GM19438 (cell line): Measurements from ENCODE around the gene TCF7L1.
"Not testable (repeated sequence)": the region's sequence is repeated elsewhere in the genome, so short reads cannot be mapped to it uniquely, and the experiment has no call there.

Source experiments
- ATAC-seq: cut with Tn5 transposase; IDR thresholded peaks from one replicate; pipeline ENCODE4 v1.9.1; 2021; ENCODE audit warnings: low read depth; ENCODE audit not compliant: unreplicated experiment

Gene TCF7L1

DNA sequence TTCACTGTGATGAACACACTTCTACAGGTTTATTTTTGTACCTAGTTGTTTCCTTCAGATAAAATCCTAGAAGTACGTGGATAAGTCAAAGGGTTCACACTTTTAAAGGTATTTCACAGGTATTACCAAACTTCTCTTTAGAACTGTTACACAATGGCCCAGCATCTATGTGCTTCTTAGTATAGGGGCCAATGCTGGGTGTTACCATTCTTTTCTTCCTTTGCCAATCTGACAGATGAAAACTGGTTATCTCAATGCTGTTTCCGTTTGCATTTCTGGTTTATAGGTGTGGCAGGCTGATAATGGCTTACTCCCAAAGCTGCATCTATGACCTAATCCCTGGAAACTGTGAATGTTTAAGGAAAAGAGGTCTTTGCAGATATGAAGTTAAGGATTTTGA, 2.8 kb upstream of the TCF7L1 start:
- ATAC-seq, result no peak

DNA sequence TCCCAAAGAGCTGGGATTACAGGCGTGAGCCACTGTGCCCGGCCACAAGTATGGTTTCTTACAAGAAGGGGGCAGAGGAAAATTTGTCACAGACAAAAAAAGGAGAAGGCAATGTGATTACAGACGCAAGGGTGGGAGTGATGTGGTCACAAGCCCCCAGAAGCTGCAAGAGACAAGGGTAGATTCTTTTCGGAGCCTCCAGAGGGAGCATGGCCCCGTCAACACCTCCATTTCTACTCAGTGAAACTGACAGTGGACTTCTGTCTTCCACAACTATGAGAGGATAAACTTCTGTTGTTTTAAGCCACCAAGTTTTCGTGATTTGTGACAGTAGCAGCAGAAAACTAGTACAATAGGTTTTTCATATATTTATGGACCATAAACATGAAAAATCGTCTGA, 2.1 kb upstream of the TCF7L1 start:
- ATAC-seq, result no peak

DNA sequence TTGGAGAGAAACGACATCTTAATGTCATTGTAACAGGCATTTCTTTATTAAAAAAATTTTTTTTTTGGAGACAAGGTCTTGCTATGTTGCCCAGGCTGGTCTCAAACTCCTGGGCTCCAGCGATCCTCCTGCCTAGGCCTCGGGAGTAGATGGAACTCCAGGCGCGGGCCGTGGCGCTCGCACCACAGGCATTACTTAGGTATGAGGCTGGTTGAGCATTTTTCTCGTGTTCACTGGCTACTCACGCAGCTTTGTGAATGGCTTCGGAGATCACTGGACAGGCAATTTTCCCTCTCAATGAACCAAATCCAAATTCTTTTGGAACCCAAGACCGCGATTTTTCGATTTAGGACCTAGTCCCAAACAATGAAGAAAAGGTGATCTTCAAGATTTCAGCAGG, 795 bp upstream of the TCF7L1 start:
- ATAC-seq, result no peak

DNA sequence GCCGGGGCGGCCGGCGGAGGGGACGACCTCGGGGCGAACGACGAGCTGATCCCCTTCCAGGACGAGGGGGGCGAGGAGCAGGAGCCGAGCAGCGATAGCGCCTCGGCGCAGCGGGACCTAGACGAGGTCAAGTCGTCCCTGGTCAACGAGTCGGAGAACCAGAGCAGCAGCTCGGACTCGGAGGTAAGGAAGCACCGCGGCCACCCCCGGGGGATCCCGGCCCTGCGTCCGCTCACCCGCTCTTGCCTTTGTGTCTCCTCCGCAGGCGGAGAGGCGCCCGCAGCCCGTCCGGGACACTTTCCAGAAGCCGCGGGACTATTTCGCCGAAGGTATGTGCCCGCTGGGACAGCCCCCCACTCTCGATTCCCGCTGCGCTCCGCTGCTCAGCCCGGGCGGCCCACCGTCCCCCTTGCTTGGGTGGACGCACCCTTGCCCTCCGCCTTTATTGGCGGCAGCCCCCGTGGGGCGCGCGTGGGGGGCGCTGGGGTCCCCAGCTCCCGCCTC, 611 bp downstream of the TCF7L1 start:
- ATAC-seq, result no peak

DNA sequence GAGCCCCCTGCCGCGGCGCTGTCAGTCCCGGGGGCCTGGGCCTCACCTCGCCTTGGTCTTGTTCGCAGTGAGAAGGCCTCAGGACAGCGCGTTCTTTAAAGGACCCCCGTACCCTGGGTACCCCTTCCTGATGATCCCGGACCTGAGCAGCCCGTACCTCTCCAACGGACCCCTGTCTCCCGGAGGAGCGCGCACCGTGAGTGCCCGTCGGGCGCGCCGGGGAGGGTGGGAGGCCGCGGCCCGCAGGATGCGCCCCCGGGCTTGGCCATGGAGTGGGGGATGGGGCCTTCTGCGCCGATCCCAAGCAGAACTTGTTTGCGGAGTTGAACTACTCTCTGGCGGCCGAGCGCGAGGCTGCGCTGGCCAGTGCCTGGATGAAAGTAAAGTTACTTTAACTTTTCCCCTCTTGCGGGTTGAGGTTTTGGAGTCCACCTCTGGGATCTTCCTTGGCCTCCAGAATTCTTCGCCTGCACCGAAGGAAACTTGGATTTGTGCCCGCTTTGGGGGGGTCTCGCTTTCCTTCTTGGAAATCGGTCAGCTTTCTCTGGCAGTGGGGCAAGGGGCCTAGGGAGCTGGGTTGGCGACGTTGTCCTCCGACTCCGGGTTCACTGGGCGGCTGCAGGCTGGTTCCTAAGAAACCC, 1.2 kb downstream of the TCF7L1 start:
- ATAC-seq, result no peak

DNA sequence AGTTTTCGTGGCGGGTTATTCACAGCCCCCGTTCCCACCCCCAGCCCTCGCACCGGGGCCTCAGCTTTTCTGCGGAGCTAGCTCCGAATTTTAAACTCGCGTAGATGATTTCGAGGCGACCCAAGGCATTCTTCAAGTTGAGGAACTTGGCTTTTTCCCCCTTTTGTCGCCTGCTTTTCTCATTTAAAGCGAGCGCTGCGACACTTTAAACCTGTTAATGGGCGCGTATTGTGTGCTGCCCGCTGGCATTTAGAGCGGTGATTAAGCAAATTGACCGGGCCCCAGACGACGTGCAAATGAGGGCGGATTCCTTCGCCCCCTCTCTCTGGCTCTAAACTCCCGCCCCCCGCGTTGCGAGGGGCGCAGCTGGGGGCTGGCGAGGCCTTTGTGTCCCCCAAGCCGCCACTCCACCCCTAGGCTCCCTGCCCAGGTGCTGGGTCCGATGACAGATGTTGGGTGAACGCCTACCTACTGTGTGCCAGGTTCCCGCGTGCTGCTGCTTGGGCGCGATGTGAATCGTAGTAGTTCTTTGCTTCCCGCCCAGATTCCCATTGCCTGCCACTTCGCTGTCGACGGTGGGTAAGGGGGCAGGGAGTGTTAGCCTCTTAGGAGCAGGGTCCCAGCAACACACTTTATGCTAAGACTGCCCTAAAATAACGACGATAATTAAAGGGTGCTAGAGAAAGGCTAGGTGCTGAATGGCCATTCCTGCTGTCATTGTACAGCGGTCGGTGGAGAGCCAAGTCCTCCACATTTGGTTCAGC, 1.9 kb downstream of the TCF7L1 start:
- no peak for ATAC-seq

DNA sequence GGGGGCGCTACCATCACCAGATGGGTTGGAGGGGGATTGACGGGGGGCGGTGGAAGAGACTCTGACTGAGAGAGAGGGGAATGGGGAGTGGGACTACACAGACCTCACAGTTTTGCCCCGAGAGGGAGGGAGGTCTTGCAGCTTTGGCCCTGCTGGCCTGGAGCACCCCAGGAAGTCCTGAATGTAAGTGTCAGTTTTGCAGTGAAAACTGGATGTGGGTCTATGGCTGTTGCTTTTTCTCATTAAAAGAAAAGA, 2.4 kb downstream of the TCF7L1 start:
- no peak for ATAC-seq

DNA sequence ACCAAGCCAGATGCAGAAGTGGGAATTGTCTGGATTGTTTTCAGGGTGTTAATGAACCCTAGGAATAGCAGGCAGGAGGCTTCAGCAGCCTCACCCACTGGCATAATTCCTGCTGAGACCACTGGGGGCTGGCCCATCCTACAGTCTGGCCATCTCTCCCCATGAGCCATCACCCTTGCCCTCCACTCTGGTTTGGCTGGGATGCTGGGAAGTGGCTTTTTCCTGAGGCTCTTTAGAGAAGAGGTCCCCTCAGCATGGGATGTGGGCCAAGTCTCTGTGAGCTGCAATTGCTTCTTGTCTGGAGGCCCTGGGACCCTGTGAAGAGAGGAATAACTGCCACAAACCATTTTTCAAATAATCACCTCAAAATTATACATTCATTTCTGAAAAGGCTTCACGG, 4.0 kb downstream of the TCF7L1 start:
- ATAC-seq, result no peak

DNA sequence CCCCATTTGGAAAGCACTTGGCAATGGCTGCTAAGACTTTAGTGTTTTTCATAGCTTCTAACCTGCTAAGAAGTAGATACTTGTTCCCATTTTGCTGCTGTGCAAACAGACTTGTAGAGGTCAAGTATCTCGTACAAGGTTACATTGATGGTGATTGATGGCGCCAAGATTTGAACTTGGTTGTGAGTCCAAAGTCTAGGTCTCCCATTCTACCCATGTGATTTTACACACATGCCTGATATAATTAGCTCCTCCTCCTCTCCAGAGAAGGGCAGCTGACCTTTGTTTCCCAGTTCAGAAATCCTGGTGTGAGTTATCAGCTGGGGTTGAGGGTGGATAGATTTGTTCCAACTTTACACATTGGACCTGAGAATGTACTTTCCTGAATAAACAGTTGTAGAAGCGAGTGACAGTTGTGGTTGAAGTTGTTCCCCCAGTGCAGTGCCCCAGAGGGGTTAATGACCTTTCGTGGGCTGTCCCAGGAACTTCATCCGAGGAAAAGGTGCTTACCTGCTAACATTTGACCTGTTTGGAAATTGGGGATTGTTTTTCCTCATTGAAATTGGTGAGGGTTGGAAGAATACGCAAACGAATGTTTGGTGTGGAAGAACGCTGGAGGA, 10.4 kb downstream of the TCF7L1 start:
- ATAC-seq, result no peak

DNA sequence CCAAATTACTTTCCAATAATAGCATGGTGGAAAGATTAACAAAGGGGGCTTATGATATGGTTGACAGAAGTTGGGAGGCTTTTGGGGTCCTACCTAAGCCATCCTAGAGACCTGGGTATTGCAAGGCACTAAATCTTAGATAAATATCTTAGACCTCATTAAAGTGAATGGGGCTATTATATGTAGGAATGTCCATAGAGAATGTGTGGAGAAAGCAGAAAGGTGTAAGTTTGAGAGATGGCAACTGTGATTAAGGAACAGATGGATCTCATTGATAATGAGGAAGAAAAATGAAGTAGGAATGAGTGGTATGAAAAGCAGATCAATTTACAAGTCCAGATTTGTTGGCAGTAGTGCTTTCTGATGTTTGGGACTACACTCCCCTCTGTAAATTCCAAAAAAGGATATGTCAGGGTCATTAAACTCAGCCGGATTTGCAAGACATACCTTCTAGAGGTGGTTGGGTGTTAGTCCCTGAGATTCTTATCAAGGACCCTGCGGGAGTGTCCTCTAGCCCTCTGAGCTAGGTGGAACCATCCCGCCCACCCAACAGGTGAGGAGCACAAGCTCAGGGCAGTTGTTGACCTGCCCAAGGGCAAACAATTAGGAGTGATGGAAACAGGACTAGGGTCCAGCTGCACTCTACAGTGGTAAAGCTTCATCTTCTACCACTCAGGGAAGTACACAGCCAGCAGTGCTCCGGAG, 12.1 kb downstream of the TCF7L1 start:
- no peak for ATAC-seq

DNA sequence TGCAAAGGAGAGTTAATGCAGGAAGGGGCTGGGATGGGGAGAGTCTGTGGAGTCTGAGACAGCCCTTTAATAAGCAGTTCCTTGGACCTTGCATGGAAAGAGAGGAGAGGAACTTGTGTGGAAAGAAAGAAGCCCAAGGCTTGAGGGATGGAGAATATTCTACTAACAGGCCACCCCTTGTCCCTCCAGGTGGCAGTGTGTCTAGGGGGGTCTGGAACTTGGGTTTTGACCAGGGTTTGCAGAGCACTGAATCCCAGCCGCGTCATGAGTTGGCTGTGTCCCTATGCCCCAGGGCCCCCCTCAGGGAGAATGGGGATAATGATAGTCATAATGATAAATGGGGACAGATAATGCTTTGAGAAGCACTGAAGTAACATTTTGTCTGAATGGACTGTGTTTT, 15.0 kb downstream of the TCF7L1 start:
- ATAC-seq, result no peak

DNA sequence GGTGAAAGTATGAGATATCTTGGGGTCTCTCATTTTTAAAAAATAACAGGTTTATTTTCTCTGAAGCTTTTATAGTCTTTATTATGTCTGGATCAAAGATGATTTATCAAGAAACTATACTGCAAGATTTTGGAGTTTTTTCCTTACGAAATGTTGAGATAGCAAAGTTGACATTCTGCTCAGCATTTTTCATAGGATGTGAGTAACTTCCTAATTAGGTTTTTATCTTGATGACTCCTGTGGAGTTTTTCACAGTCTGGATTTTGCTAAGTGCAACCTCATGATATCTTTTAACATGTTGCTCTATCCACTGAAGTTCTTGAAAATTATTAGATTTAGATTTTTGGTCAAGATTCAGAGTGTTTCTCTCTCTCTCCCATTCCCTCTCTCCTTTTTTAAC, 17.8 kb downstream of the TCF7L1 start:
- no peak for ATAC-seq

DNA sequence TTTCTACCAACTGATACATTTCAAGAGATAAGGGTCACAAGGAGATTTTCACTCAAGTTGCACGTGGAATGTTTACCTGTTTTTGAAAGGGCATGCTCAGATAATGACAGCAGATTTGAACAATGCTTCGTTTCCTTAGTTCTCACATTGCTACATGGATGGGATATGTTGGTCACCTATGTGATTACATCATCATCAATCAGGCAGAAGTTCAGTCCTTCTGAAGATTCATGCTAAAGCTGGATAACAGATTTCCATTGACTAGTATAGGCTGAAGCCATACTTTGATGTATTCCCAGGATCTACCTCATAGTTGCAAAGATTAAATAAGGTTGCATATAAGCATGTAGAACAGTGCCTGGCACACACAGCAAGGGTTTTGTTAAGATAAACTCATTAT, 19.7 kb downstream of the TCF7L1 start:
- ATAC-seq, result no peak

DNA sequence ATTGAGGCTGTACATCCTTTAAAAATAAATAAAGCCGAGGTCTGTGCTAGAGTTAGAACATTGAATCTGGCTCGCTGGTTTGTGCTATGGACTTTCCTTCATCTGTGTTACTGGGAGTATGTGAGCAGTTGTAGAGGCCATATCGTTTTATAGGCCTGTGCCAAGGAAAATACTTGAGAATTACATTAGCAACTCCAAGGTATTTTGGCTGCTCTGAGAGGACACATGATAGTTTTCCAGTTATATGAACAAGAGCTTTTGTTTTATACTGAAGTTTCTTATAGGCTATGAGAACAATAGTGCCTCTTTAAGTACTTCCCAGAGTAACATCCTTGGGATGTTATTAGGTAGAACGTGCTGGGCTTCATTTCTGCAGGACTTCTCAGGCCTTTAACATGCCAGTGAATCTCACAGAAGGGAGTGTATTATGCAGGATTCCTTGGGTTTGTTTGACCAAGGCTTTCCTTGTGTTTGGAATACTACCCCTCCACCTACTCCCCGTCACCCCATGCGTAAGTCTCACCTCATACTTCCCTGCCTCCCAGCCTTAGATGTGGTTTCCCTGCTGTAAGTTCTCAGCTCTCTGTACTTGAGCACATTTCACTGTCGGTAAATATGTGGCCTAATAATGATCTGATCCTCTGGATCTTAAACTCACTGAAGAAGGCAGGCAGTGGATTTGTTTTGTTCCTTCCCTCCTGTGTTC, 21.0 kb downstream of the TCF7L1 start:
- no peak for ATAC-seq

DNA sequence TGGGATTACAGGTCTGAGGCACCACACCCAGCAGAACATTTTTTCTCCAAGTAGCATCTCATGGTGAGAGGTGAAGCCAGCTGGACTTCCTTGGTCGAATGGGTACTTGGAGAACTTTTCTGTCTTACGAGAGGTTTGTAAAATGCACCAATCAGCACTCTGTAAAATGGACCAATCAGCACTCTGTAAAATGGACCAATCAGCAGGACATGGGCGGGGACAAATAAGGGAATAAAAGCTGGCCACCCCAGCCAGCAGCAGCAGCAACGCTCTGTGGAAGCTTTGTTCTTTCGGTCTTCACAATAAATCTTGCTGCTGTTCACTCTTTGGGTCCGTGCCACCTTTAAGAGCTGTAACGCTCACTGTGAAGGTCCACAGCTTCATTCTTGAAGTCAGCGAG, 21.9 kb downstream of the TCF7L1 start:
- not testable (repeated sequence) for ATAC-seq

DNA sequence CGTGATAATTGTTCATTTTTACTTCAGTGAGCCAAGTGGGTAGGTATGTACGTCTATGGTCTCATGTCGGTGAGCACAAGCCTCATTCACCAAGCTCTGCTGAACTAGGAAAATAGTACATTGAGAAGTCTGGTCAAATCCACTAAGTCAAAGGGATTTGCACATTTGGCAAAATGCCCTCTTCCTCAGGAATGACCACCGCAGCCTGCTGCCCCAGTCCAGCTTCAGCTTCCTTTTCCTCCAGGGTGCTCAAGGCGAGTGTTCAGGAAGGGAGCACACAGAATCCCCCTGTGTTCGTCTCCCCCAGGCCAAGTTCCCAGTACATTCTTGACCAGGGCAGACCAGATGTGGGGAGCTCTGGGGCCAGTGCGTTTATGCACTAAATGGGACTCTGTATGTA, 23.0 kb downstream of the TCF7L1 start:
- no peak for ATAC-seq

DNA sequence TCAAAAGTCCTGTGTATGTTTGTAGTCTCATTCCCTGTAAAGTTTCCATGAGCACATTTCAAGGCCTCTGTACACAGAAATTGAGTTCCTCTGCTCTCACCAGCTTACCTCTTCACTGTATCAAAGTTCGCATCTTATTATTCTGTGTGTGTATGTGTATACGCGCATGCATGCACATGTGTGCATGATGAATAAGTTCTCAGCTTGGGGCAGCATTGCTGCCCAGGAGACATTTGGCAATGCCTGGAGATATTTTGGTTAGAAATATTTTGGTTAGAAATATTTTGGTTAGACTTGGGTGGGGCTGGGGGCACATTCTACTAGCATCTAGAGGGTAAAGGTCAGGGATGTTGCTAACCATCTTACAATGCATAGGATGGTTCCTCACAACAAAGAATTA, 23.4 kb downstream of the TCF7L1 start:
- no peak for ATAC-seq

DNA sequence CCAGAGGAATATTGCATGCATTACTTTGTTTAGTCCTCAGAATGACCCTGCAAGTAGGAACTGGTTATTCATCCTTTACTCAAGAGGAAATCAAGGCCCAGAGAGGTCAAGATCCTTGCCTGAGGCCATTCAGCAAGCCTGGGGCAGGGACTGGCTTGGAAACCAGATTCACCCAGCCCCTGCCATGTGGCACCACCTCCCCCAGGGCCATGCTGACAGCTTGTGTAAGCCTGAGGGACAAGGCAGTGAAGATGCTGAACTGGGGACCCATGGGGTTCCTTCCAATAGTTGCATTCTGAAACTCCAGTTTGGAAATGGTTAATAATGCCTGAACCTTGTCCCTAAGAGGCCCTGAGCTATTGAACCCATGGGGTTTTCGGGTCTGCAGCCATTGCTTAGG, 24.2 kb downstream of the TCF7L1 start:
- ATAC-seq, result no peak

DNA sequence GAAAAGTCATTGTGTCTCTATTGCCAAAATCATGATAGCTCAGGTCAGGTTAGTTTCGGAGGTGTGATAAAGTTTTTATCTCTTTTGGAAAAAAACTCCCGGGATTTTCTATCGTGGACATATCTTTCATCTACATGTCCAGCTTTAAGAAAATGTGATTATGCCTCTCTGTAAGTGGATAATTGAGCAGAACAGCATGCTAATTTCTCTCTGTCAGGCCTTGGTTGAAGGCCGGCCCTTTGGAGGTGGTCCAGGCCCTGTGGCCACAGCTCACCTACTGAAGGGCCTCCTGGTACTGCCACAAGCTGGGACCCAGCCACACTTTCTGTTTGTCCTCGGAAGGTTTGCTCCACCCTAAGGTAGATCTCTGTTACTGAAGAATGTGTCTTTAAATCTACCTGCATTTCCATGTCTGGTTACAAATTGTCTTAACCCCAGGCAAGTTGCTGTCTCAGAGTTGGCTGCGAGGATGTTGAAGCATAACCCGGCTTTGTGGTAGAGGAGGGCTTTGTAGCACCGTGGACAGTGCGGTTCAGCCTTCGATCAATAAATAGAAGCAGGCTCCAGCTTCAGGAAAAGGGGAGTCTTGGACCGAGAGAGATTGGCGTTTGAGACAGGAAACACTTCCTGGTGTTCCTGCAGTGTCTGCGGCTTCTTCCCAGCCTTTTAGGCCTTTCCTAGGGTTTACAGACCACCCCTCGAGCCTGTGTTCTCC, 25.5 kb downstream of the TCF7L1 start:
- ATAC-seq, result no peak

DNA sequence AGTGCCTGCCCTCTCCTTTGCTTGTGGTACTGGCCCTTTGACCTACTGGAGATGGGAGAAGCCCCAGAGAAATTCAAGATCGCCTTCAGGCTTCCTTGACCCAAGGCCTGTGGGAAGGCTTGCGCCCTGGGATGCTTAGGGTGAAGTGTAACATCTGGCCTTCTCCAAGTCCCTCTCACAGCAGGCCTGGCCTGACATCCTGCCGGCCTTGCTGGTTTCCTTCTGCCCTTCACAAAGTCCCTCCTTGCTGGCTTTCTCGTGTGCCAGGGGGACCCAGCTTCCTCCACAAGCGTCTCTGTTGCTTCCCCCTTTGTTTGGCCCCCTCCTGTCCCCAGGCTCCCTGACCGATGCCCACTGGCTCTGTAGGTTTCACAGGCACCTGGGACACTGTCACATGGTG, 26.4 kb downstream of the TCF7L1 start:
- ATAC-seq, result no peak
